HEK293 (cell line): ENCODE results near the gene WASL.

Source experiments
- CTCF ChIA-PET: fragments of 350-600 bp; formaldehyde crosslinking; extraction: SDS; loops from one replicate; lab custom pipeline; 2021; ENCODE audit warnings: antibody characterized with exemption; lab: Yijun Ruan, JAX
- POLR2A ChIA-PET: fragments of 300-600 bp; formaldehyde crosslinking; extraction: SDS; loops from one replicate; lab custom pipeline; 2020; ENCODE audit warnings: antibody characterized with exemption, inconsistent platforms; lab: Yijun Ruan, JAX
- H3K27ac ChIP-seq: fragments of 200-500 bp; sonication (Bioruptor generic); 2 replicates; pipeline ENCODE4 v1.5.1; 2014; ENCODE audit warnings: low read depth, low read length, control low read depth, inconsistent platforms; ENCODE audit errors: extremely low read depth
- H3K36me3 ChIP-seq, 2 experiments: fragments of 200-500 bp in 1 of 2; sonication (Bioruptor generic) in 1 of 2; 1 replicate in 1 of 2; 2 replicates in 1 of 2; pipeline ENCODE4 v1.5.1; 2014 to 2017; ENCODE audit warnings: inconsistent platforms in 2 of 2, low read length in 2 of 2; ENCODE audit not compliant: control insufficient read depth in 2 of 2, insufficient read depth in 1 of 2
- H3K4me1 ChIP-seq: fragments of 200-500 bp; sonication (Bioruptor generic); 2 replicates; pipeline ENCODE4 v1.5.1; 2014; ENCODE audit warnings: mild to moderate bottlenecking, low read length, inconsistent platforms; ENCODE audit not compliant: control insufficient read depth, insufficient read depth
- H3K4me3 ChIP-seq: 2 replicates; pipeline ENCODE4 v1.5.1; 2011; ENCODE audit warnings: low read depth, mild to moderate bottlenecking, control low read depth, low read length, moderate library complexity
- H3K9me3 ChIP-seq: fragments of 200-500 bp; sonication (Bioruptor generic); 2 replicates; pipeline ENCODE4 v1.5.1; 2014; ENCODE audit warnings: low read depth, low read length, inconsistent platforms; ENCODE audit not compliant: control insufficient read depth, insufficient read depth
- GLI4 ChIP-seq: fragments of 450-650 bp; formaldehyde crosslinking; IDR thresholded peaks from 2 replicates; pipeline ENCODE4 v1.5.1; 2016; ENCODE audit warnings: missing biosample characterization, missing genetic modification characterization
- HOXA7 ChIP-seq: sonication (generic); formaldehyde crosslinking; IDR thresholded peaks from 2 replicates; pipeline ENCODE4 v1.8.1; 2022; ENCODE audit warnings: missing genetic modification reagents, borderline replicate concordance
- KLF1 ChIP-seq: fragments of 450-650 bp; formaldehyde crosslinking; IDR thresholded peaks from 2 replicates; pipeline ENCODE4 v1.5.1; 2016; ENCODE audit warnings: missing biosample characterization, missing genetic modification characterization
- KLF7 ChIP-seq: fragments of 450-650 bp; formaldehyde crosslinking; IDR thresholded peaks from 2 replicates; pipeline ENCODE4 v1.5.1; 2016; ENCODE audit warnings: missing biosample characterization, missing genetic modification characterization, borderline replicate concordance
- KLF8 ChIP-seq: fragments of 450-650 bp; formaldehyde crosslinking; IDR thresholded peaks from 2 replicates; pipeline ENCODE4 v1.5.1; 2016; ENCODE audit warnings: missing biosample characterization, missing genetic modification characterization
- KLF9 ChIP-seq: fragments of 450-650 bp; formaldehyde crosslinking; IDR thresholded peaks from 2 replicates; pipeline ENCODE4 v1.5.1; 2016; ENCODE audit warnings: missing biosample characterization, missing genetic modification characterization, low read depth
- PRDM1 ChIP-seq: fragments of 450-650 bp; formaldehyde crosslinking; IDR thresholded peaks from 2 replicates; pipeline ENCODE4; 2016; ENCODE audit warnings: missing biosample characterization, missing genetic modification characterization
- SCRT1 ChIP-seq: fragments of 450-650 bp; formaldehyde crosslinking; IDR thresholded peaks from 2 replicates; pipeline ENCODE4 v1.5.1; 2016; ENCODE audit warnings: missing biosample characterization, missing genetic modification characterization, borderline replicate concordance
- SP2 ChIP-seq: fragments of 450-650 bp; formaldehyde crosslinking; IDR thresholded peaks from 2 replicates; pipeline ENCODE4 v1.5.1; 2016; ENCODE audit warnings: missing biosample characterization, missing genetic modification characterization
- SP7 ChIP-seq: fragments of 450-650 bp; formaldehyde crosslinking; IDR thresholded peaks from 2 replicates; pipeline ENCODE4 v1.5.1; 2016; ENCODE audit warnings: missing biosample characterization, missing genetic modification characterization
- ZBTB1 ChIP-seq: fragments of 450-650 bp; formaldehyde crosslinking; IDR thresholded peaks from 2 replicates; pipeline ENCODE4 v1.5.1; 2016; ENCODE audit warnings: missing biosample characterization, missing genetic modification characterization
- ZBTB17 ChIP-seq: fragments of 450-650 bp; formaldehyde crosslinking; IDR thresholded peaks from 2 replicates; pipeline ENCODE4 v1.5.1; 2016; ENCODE audit warnings: missing biosample characterization, missing genetic modification characterization
- ZBTB8A ChIP-seq: fragments of 450-650 bp; formaldehyde crosslinking; IDR thresholded peaks from 2 replicates; pipeline ENCODE4 v1.5.1; 2016; ENCODE audit warnings: missing biosample characterization, missing genetic modification characterization
- ZNF112 ChIP-seq: fragments of 450-650 bp; formaldehyde crosslinking; IDR thresholded peaks from 2 replicates; pipeline ENCODE4 v1.5.0; 2017; ENCODE audit warnings: missing biosample characterization, missing genetic modification characterization
- ZNF114 ChIP-seq: fragments of 450-650 bp; formaldehyde crosslinking; IDR thresholded peaks from 2 replicates; pipeline ENCODE4 v1.5.0; 2017; ENCODE audit warnings: missing biosample characterization, missing genetic modification characterization
- ZNF146 ChIP-seq: fragments of 450-650 bp; formaldehyde crosslinking; IDR thresholded peaks from 2 replicates; pipeline ENCODE4 v1.5.1; 2016; ENCODE audit warnings: missing biosample characterization, missing genetic modification characterization
- ZNF184 ChIP-seq: fragments of 450-650 bp; IDR thresholded peaks from 2 replicates; pipeline ENCODE4 v1.5.1; 2018; ENCODE audit warnings: missing biosample characterization, mild to moderate bottlenecking, missing genetic modification characterization
- ZNF2 ChIP-seq: fragments of 450-650 bp; formaldehyde crosslinking; IDR thresholded peaks from 2 replicates; pipeline ENCODE4 v1.5.1; 2016; ENCODE audit warnings: missing biosample characterization, missing genetic modification characterization
- ZNF266 ChIP-seq: fragments of 450-650 bp; formaldehyde crosslinking; IDR thresholded peaks from 2 replicates; pipeline ENCODE4 v1.5.1; 2016; ENCODE audit warnings: missing biosample characterization, missing genetic modification characterization, low read depth
- ZNF341 ChIP-seq: fragments of 450-650 bp; formaldehyde crosslinking; IDR thresholded peaks from 2 replicates; pipeline ENCODE4; 2016; ENCODE audit warnings: low read depth, missing biosample characterization, missing genetic modification characterization
- ZNF366 ChIP-seq: fragments of 450-650 bp; formaldehyde crosslinking; conservative IDR thresholded peaks from 2 replicates; pipeline ENCODE4 v1.5.1; 2016; ENCODE audit warnings: missing biosample characterization, missing genetic modification characterization
- ZNF394 ChIP-seq: fragments of 450-650 bp; formaldehyde crosslinking; IDR thresholded peaks from 2 replicates; pipeline ENCODE4 v1.5.1; 2016; ENCODE audit warnings: missing biosample characterization, missing genetic modification characterization, mild to moderate bottlenecking, moderate library complexity, borderline replicate concordance
- ZNF404 ChIP-seq: fragments of 450-650 bp; formaldehyde crosslinking; IDR thresholded peaks from 2 replicates; pipeline ENCODE4 v1.5.1; 2017; ENCODE audit warnings: missing biosample characterization, missing genetic modification characterization
- ZNF423 ChIP-seq: fragments of 450-650 bp; formaldehyde crosslinking; IDR thresholded peaks from 2 replicates; pipeline ENCODE4 v1.5.1; 2016; ENCODE audit warnings: missing biosample characterization, missing genetic modification characterization
- ZNF426 ChIP-seq: fragments of 450-650 bp; formaldehyde crosslinking; IDR thresholded peaks from 2 replicates; pipeline ENCODE4 v1.5.1; 2017; ENCODE audit warnings: missing biosample characterization, missing genetic modification characterization, mild to moderate bottlenecking, inconsistent platforms, moderate library complexity
- ZNF501 ChIP-seq: fragments of 450-650 bp; formaldehyde crosslinking; IDR thresholded peaks from 2 replicates; pipeline ENCODE4 v1.5.1; 2016; ENCODE audit warnings: missing biosample characterization, missing genetic modification characterization
- ZNF514 ChIP-seq: fragments of 450-650 bp; formaldehyde crosslinking; IDR thresholded peaks from 2 replicates; pipeline ENCODE4 v1.5.1; 2016; ENCODE audit warnings: missing biosample characterization, missing genetic modification characterization
- ZNF560 ChIP-seq: fragments of 450-650 bp; formaldehyde crosslinking; IDR thresholded peaks from 2 replicates; pipeline ENCODE4 v1.5.1; 2017; ENCODE audit warnings: missing biosample characterization, missing genetic modification characterization, borderline replicate concordance
- ZNF610 ChIP-seq: fragments of 450-650 bp; formaldehyde crosslinking; IDR thresholded peaks from 2 replicates; pipeline ENCODE4 v1.5.1; 2016; ENCODE audit warnings: missing biosample characterization, missing genetic modification characterization, borderline replicate concordance
- ZNF777 ChIP-seq: fragments of 450-650 bp; formaldehyde crosslinking; IDR thresholded peaks from 2 replicates; pipeline ENCODE4 v1.5.1; 2017; ENCODE audit warnings: missing biosample characterization, missing genetic modification characterization, borderline replicate concordance
- ZNF791 ChIP-seq: fragments of 450-650 bp; formaldehyde crosslinking; IDR thresholded peaks from 2 replicates; pipeline ENCODE4 v1.5.1; 2016; ENCODE audit warnings: missing biosample characterization, missing genetic modification characterization
- ZNF792 ChIP-seq: fragments of 450-650 bp; formaldehyde crosslinking; IDR thresholded peaks from 2 replicates; pipeline ENCODE4 v1.5.1; 2016; ENCODE audit warnings: missing biosample characterization, missing genetic modification characterization
- TF ChIP-seq, protein P1 (sequence below): fragments of 450-650 bp; formaldehyde crosslinking; IDR thresholded peaks from 2 replicates; pipeline ENCODE4 v1.5.1; 2016; ENCODE audit warnings: missing biosample characterization, missing genetic modification characterization
- TF ChIP-seq, protein P2 (sequence below): fragments of 450-650 bp; formaldehyde crosslinking; IDR thresholded peaks from 2 replicates; pipeline ENCODE4 v1.5.1; 2016; ENCODE audit warnings: missing biosample characterization, missing genetic modification characterization
- TF ChIP-seq, protein P3 (sequence below): fragments of 450-650 bp; formaldehyde crosslinking; IDR thresholded peaks from 2 replicates; pipeline ENCODE4 v1.5.1; 2016; ENCODE audit warnings: missing biosample characterization, missing genetic modification characterization

The WASL gene

DNA sequence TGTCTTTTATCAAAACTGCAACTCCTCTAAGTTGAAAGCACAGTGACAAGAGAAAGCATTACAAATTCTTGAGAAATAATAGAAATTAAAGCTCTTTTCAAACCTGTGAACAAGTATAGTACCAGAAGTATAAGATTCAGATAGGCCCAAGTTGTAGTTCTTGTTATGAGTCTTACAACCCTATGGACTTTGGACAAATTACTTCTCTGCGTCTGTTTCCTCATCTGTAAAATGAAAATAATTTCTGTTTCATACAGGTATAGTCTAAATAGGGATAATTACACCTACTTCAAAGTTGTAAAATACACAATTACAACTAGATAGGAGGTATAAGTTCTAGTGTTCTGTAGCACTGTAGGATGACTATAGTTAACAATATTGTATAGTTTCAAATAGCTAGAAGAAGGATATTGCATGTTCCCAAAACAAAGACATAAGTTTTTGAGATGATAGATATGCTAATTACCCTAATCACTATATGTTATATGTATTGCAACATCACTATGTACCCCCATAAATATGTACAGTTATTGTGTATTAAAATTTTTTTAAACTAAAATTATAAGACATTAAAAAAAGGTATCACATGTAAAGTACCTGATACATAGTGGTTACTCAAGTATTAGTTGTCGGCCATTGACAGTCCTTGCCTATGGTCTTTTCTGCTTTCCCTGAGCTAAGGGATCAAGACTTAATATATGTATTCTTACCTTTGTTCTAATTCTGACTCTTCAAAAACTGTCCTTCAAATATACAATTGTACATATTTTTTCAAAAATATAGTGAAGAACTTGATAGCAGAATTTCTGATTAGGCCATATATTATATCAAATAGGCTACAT lies 1.8 kb upstream of the WASL start (continued):
- TF ChIP-seq, protein P1, sequence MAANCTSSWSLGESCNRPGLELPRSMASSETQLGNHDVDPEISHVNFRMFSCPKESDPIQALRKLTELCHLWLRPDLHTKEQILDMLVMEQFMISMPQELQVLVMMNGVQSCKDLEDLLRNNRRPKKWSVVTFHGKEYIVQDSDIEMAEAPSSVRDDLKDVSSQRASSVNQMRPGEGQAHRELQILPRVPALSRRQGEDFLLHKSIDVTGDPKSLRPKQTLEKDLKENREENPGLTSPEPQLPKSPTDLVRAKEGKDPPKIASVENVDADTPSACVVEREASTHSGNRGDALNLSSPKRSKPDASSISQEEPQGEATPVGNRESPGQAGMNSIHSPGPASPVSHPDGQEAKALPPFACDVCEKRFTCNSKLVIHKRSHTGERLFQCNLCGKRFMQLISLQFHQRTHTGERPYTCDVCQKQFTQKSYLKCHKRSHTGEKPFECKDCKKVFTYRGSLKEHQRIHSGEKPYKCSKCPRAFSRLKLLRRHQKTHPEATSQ (tag by site-specific recombination): no peak
- TF ChIP-seq ZNF426 (tag by site-specific recombination) (no peak), ZNF514 (tag by site-specific recombination) (no peak), SCRT1 (no peak), ZBTB1 (no peak), KLF8 (no peak), ZNF791 (tag by site-specific recombination) (no peak), ZNF792 (tag by site-specific recombination) (no peak)

DNA sequence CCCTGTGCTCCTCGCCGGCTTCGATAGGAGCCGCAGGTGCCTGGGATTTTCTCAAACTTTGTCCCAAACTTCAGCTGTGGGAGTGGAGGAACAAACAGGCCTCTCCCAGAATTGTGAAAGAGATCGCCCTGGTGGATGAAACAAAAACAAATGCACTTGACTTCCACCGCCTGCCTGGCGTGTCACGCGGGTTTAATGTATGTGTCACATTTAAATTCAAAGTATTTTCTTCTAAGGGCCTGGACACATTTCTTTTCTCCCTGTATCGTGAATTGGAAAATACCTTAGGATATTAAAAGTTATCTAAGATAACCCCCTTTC lies 694 bp upstream of the WASL start:
- Histone ChIP-seq H3K9me3 (no peaks in the 10 kb centered on the region), H3K27ac (peak overlapping the region; percentile 97), H3K36me3 (no peaks in the 10 kb centered on the region), H3K4me3 (peak overlapping the region; percentile 49), H3K4me1 (peaks cover 16% of the 10 kb centered on the region)
- POLR2A ChIA-PET: interaction anchor here (0.9 to 2.6 kb wide), 20 partner anchors 8 to 192 kb away, joined by 3 to 14 read pairs (median 4); partner anchors contain the start of gene NDUFA5
- CTCF ChIA-PET: interaction anchor here (0.6 to 2.1 kb wide), 6 partner anchors 48 to 324 kb away, joined by 3 to 13 read pairs (median 5); no protein-coding TSS in a partner anchor
- no peak for TF ChIP-seq KLF9 (tag by site-specific recombination)
- TF ChIP-seq GLI4 (tag by site-specific recombination): no peak
- TF ChIP-seq KLF7 (tag by site-specific recombination): no peak
- no peak for TF ChIP-seq PRDM1
- no peak for TF ChIP-seq ZBTB8A (tag by site-specific recombination)
- no peak for TF ChIP-seq ZNF404 (tag by site-specific recombination)
- 0 out of 2 replicates have a peak, but pooled peaks have one; percentile 9 for TF ChIP-seq ZNF2 (tag by site-specific recombination)
- no peak for TF ChIP-seq KLF1 (tag by site-specific recombination)
- TF ChIP-seq, protein P2, sequence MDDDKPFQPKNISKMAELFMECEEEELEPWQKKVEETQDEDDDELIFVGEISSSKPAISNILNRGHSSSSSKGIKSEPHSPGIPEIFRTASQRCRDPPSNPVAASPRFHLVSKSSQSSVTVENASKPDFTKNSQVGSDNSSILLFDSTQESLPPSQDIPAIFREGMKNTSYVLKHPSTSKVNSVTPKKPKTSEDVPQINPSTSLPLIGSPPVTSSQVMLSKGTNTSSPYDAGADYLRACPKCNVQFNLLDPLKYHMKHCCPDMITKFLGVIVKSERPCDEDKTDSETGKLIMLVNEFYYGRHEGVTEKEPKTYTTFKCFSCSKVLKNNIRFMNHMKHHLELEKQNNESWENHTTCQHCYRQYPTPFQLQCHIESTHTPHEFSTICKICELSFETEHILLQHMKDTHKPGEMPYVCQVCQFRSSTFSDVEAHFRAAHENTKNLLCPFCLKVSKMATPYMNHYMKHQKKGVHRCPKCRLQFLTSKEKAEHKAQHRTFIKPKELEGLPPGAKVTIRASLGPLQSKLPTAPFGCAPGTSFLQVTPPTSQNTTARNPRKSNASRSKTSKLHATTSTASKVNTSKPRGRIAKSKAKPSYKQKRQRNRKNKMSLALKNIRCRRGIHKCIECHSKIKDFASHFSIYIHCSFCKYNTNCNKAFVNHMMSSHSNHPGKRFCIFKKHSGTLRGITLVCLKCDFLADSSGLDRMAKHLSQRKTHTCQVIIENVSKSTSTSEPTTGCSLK: no peak
- TF ChIP-seq ZNF423 (tag by site-specific recombination): no peak
- no peak for TF ChIP-seq ZNF777 (tag by site-specific recombination)
- TF ChIP-seq SP7 (tag by site-specific recombination): no peak
- 0 out of 2 replicates have a peak, but pooled peaks have one; percentile 38 for TF ChIP-seq ZBTB17 (tag by site-specific recombination)
- TF ChIP-seq ZNF501 (tag by site-specific recombination): 0 out of 2 replicates have a peak, but pooled peaks have one; percentile 13
- TF ChIP-seq HOXA7 (CRISPR knock-in tag): no peak
- no peak for TF ChIP-seq ZNF560 (tag by site-specific recombination)
- TF ChIP-seq ZNF266 (tag by site-specific recombination): no peak
- no peak for TF ChIP-seq ZNF610 (tag by site-specific recombination)
- TF ChIP-seq ZNF394 (tag by site-specific recombination): 0 out of 2 replicates have a peak, but pooled peaks have one; percentile 27
- no peak for TF ChIP-seq ZNF114 (tag by site-specific recombination)
- peak; percentile 45 for TF ChIP-seq ZNF341 (tag by site-specific recombination)
- no peak for TF ChIP-seq ZNF184
- no peak for TF ChIP-seq ZNF112
- peak; percentile 32; the same call in 1 of the 2 replicates for TF ChIP-seq ZNF366
- TF ChIP-seq ZNF146 (tag by site-specific recombination): no peak
- TF ChIP-seq, protein P3, sequence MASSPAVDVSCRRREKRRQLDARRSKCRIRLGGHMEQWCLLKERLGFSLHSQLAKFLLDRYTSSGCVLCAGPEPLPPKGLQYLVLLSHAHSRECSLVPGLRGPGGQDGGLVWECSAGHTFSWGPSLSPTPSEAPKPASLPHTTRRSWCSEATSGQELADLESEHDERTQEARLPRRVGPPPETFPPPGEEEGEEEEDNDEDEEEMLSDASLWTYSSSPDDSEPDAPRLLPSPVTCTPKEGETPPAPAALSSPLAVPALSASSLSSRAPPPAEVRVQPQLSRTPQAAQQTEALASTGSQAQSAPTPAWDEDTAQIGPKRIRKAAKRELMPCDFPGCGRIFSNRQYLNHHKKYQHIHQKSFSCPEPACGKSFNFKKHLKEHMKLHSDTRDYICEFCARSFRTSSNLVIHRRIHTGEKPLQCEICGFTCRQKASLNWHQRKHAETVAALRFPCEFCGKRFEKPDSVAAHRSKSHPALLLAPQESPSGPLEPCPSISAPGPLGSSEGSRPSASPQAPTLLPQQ (tag by site-specific recombination): no peak
- TF ChIP-seq SP2 (tag by site-specific recombination): no peak
